Measurements from ENCODE around the gene SMG6.

- TF ChIP-seq ARNTL (CRISPR knock-in tag; IDR thresholded peaks at IDR 0.05; ENCODE audit: borderline replicate concordance, low read depth) (no peak), PATZ1 (CRISPR knock-in tag; IDR thresholded peaks at IDR 0.05; ENCODE audit: borderline replicate concordance) (no peak), SNAI2 (CRISPR knock-in tag; IDR thresholded peaks at IDR 0.05) (no peak), CSRNP3 (CRISPR knock-in tag; IDR thresholded peaks at IDR 0.05) (no peak), CSDC2 (CRISPR knock-in tag; IDR thresholded peaks at IDR 0.05) (no peak), ISL1 (CRISPR knock-in tag; IDR thresholded peaks at IDR 0.05) (no peak), POU6F1 (CRISPR knock-in tag; IDR thresholded peaks at IDR 0.05; ENCODE audit: borderline replicate concordance, low read depth) (no peak), ZFP30 (CRISPR knock-in tag; IDR thresholded peaks at IDR 0.05) (no peak), TSHZ2 (CRISPR knock-in tag; IDR thresholded peaks at IDR 0.05) (no peak), ZFP3 (CRISPR knock-in tag; IDR thresholded peaks at IDR 0.05) (no peak), TCF4 (CRISPR knock-in tag; IDR thresholded peaks at IDR 0.05; ENCODE audit: borderline replicate concordance) (no peak), ZC3H10 (CRISPR knock-in tag; IDR thresholded peaks at IDR 0.05) (no peak), GLIS3 (CRISPR knock-in tag; IDR thresholded peaks at IDR 0.05) (no peak), ZNF8 (CRISPR knock-in tag; IDR thresholded peaks at IDR 0.05) (no peak)
These were observed 20.2 kb upstream of the SMG6 start for GRCh38 chr17:2323629-2324314.
